Keratinocyte (primary cell): ENCODE data around the gene SORD.

Experiments
- CTCF ChIP-seq, 3 experiments: IDR thresholded peaks in 1 of 3; conservative IDR thresholded peaks in 1 of 3; optimal IDR thresholded peaks in 1 of 3; 2 replicates in 2 of 3; 3 replicates in 1 of 3; pipeline versions ENCODE3 to v1.5.1; 2011; ENCODE audit warnings: low read length in 3 of 3, mild to moderate bottlenecking in 3 of 3, moderate library complexity in 2 of 3, control low read depth in 1 of 3, inconsistent platforms in 1 of 3; ENCODE audit not compliant: insufficient read depth in 2 of 3; ENCODE audit errors: extremely low read depth in 1 of 3
- EZH2 ChIP-seq: IDR thresholded peaks from one replicate; pipeline ENCODE4 v1.6.1; 2012; ENCODE audit warnings: inconsistent platforms, mild to moderate bottlenecking, low read length, moderate library complexity

GRCh38 chr15:45115312-45115820 is 92.4 kb downstream of the SORD start:
- TF ChIP-seq EZH2 = no peak
- TF ChIP-seq CTCF (optimal IDR thresholded peaks at IDR 0.05 in 1 of 3, IDR thresholded peaks at IDR 0.05 in 1 of 3, conservative IDR thresholded peaks at IDR 0.05 in 1 of 3; ENCODE audit: extremely low read depth in 1 of 3, insufficient read depth in 2 of 3, low read length in 3 of 3) = no peak
